Tibial nerve (tissue), 4 donors: ENCODE results near the gene ARMH2.

Source experiments
- CTCF ChIP-seq, 5 experiments: fragments of 200-600 bp in 3 of 5; fragments of 450-650 bp in 2 of 5; sonication (generic) in 3 of 5; IDR thresholded peaks; one replicate each; pipeline ENCODE4 v1.5.1; 2016 to 2019; ENCODE audit warnings: antibody characterized with exemption in 5 of 5, mild to moderate bottlenecking in 3 of 5, moderate library complexity in 2 of 5
- EP300 ChIP-seq, 2 donors: sonication (generic); formaldehyde crosslinking; IDR thresholded peaks; one replicate each; pipeline ENCODE4 v1.6.1; 2017; ENCODE audit warnings: antibody characterized with exemption in 2 of 2, mild to moderate bottlenecking in 1 of 2
- POLR2A ChIP-seq, 2 donors: fragments of 450-650 bp; IDR thresholded peaks; one replicate each; pipeline ENCODE4 v1.6.1; 2017; ENCODE audit warnings: antibody characterized with exemption in 2 of 2, mild to moderate bottlenecking in 2 of 2, moderate library complexity in 2 of 2

GRCh38 chr6:24823185-24823584, 24.5 kb upstream of the ARMH2 start:
- TF ChIP-seq CTCF (IDR thresholded peaks at IDR 0.05) = no peak
- TF ChIP-seq EP300 (IDR thresholded peaks at IDR 0.05) = no peak
- no peak for TF ChIP-seq POLR2A (IDR thresholded peaks at IDR 0.05)
